B cell (primary cell): ENCODE results near the gene TMBIM6.

Experiments used
- CTCF ChIP-seq: fragments of 200-600 bp; IDR thresholded peaks from one replicate; pipeline ENCODE4 v1.8.0; 2022; ENCODE audit warnings: antibody characterized with exemption, mild to moderate bottlenecking
- EZH2 ChIP-seq: IDR thresholded peaks from 2 replicates; pipeline ENCODE4 v1.6.1; 2012; ENCODE audit warnings: borderline replicate concordance, low read depth, mild to moderate bottlenecking, moderate library complexity, low read length; ENCODE audit not compliant: insufficient read depth, poor library complexity, severe bottlenecking

GRCh38 chr12:49728446-49728845 is 12.9 kb upstream of the TMBIM6 start:
- TF ChIP-seq CTCF (no peak), EZH2 (no peak)
